Measurements from ENCODE around the gene CAND2.
"Not testable (repeated sequence)": the region's sequence is repeated elsewhere in the genome, so short reads cannot be mapped to it uniquely, and the experiment has no call there.

CAND2 gene

GRCh38 chr3:12852201-12852600 lies 55.7 kb downstream of the CAND2 start:
- no peak for DNase-seq (ENCODE audit: low read depth)
- no peak for TF ChIP-seq CTCF (IDR thresholded peaks at IDR 0.05; ENCODE audit: insufficient read depth, low read depth, low read length, missing control alignments)
- no peak overlapping the region for H3K4me3 ChIP-seq (ENCODE audit: low read depth, low read length)

GRCh38 chr3:12853847-12854246 lies 57.4 kb downstream of the CAND2 start:
- not testable (repeated sequence) for DNase-seq (ENCODE audit: low read depth); H3K4me3 ChIP-seq (ENCODE audit: low read depth, low read length)

- no peak for DNase-seq (ENCODE audit: low read depth)
- no peak for TF ChIP-seq CTCF (IDR thresholded peaks at IDR 0.05; ENCODE audit: insufficient read depth, low read depth, low read length, missing control alignments)
- H3K4me3 ChIP-seq (ENCODE audit: low read depth, low read length): no peak overlapping the region
These were observed 58.1 kb downstream of the CAND2 start for GRCh38 chr3:12854565-12854964.

GRCh38 chr3:12856626-12857025 lies 60.1 kb downstream of the CAND2 start:
- DNase-seq (ENCODE audit: low read depth): no peak
- no peak for TF ChIP-seq CTCF (IDR thresholded peaks at IDR 0.05; ENCODE audit: insufficient read depth, low read depth, low read length, missing control alignments)
- H3K4me3 ChIP-seq (ENCODE audit: low read depth, low read length): no peak overlapping the region

- no peak for DNase-seq (ENCODE audit: low read depth)
- no peak for TF ChIP-seq CTCF (IDR thresholded peaks at IDR 0.05; ENCODE audit: insufficient read depth, low read depth, low read length, missing control alignments)
- no peak overlapping the region for H3K4me3 ChIP-seq (ENCODE audit: low read depth, low read length)
These were observed 63.4 kb downstream of the CAND2 start for GRCh38 chr3:12859840-12860239.

- TF ChIP-seq CTCF (IDR thresholded peaks at IDR 0.05; ENCODE audit: insufficient read depth, low read depth, low read length, missing control alignments): no peak
- no peak overlapping the region for H3K4me3 ChIP-seq (ENCODE audit: low read depth, low read length)
- DNase-seq (ENCODE audit: low read depth): no peak
These were observed 65.1 kb downstream of the CAND2 start for GRCh38 chr3:12861611-12862010.

GRCh38 chr3:12862387-12862786 lies 65.9 kb downstream of the CAND2 start:
- TF ChIP-seq CTCF (IDR thresholded peaks at IDR 0.05; ENCODE audit: insufficient read depth, low read depth, low read length, missing control alignments): no peak
- no peak for DNase-seq (ENCODE audit: low read depth)

GRCh38 chr3:12865271-12865670 lies 68.8 kb downstream of the CAND2 start:
- H3K4me3 ChIP-seq (ENCODE audit: low read depth, low read length): no peak overlapping the region
- no peak for TF ChIP-seq CTCF (IDR thresholded peaks at IDR 0.05; ENCODE audit: insufficient read depth, low read depth, low read length, missing control alignments)
- DNase-seq (ENCODE audit: low read depth): no peak

More at GRCh38 chr3:12862387-12862786, 65.9 kb downstream of the CAND2 start:
- no peak overlapping the region for H3K4me3 ChIP-seq (ENCODE audit: low read depth, low read length)
